Tibial nerve (tissue), 4 donors: Measurements from ENCODE around the gene SHISA4. TPM values are rescaled to one million over a fixed set of nuclear protein-coding genes. Genes with fewer than 3 reads are reported as not detected.
A peak's percentile ranks its signal among the peaks of the same experiment; 100 is the strongest.

Experiments
- DNase-seq, 2 donors: peaks; one replicate each; pipeline ENCODE4 v3.0.0-alpha.2; 2019; ENCODE audit warnings: low spot score in 2 of 2
- H3K27ac ChIP-seq, 4 donors: fragments of 200-600 bp; sonication (generic) in 3 of 4; one replicate each; pipeline ENCODE4 v1.5.1; 2017 to 2019; ENCODE audit warnings: mild to moderate bottlenecking in 1 of 4
- H3K27me3 ChIP-seq, 2 donors: fragments of 200-600 bp; sonication (generic) in 1 of 2; one replicate each; pipeline versions ENCODE4 v1.5.1 to v1.6.0; 2017 to 2019
- H3K36me3 ChIP-seq, 3 donors: fragments of 200-600 bp; sonication (generic); one replicate each; pipeline ENCODE4 v1.5.1; 2018 to 2019
- H3K4me1 ChIP-seq, 4 donors: fragments of 200-600 bp; sonication (generic) in 3 of 4; one replicate each; pipeline ENCODE4 v1.5.1; 2017 to 2019
- H3K4me3 ChIP-seq, 4 donors: fragments of 200-600 bp; sonication (generic) in 3 of 4; one replicate each; pipeline ENCODE4 v1.5.1; 2017 to 2019; ENCODE audit warnings: mild to moderate bottlenecking in 1 of 4, moderate library complexity in 1 of 4
- H3K9me3 ChIP-seq, 4 donors: fragments of 200-600 bp; sonication (generic) in 3 of 4; one replicate each; pipeline ENCODE4 v1.5.1; 2017 to 2019
- EP300 ChIP-seq, 2 donors: sonication (generic); formaldehyde crosslinking; IDR thresholded peaks; one replicate each; pipeline ENCODE4 v1.6.1; 2017; ENCODE audit warnings: antibody characterized with exemption in 2 of 2, mild to moderate bottlenecking in 1 of 2
- POLR2A ChIP-seq, 2 donors: fragments of 450-650 bp; IDR thresholded peaks; one replicate each; pipeline ENCODE4 v1.6.1; 2017; ENCODE audit warnings: antibody characterized with exemption in 2 of 2, mild to moderate bottlenecking in 2 of 2, moderate library complexity in 2 of 2
- WGBS, 2 donors: methylation state at CpG; one replicate each; pipeline ENCODE4 v1.1.5; 2018; 5-methylcytosine and 5-hydroxymethylcytosine counted together
- total RNA-seq, 4 donors: library from RNA; depleted of rRNA; stranded (reverse); fragments of >200 nt; gene quantifications; one replicate each; pipeline ENCODE4 v1.1.0, GENCODE V29; 2016
- TF ChIP-seq, protein P1 (sequence below), 5 experiments: fragments of 200-600 bp in 3 of 5; fragments of 450-650 bp in 2 of 5; sonication (generic) in 3 of 5; IDR thresholded peaks; one replicate each; pipeline ENCODE4 v1.5.1; 2016 to 2019; ENCODE audit warnings: antibody characterized with exemption in 5 of 5, mild to moderate bottlenecking in 3 of 5, moderate library complexity in 2 of 5

The SHISA4 gene
- total RNA-seq, 4 donors from 2014 or later: 42.6 to 76.6 (median 66.4) TPM

DNA sequence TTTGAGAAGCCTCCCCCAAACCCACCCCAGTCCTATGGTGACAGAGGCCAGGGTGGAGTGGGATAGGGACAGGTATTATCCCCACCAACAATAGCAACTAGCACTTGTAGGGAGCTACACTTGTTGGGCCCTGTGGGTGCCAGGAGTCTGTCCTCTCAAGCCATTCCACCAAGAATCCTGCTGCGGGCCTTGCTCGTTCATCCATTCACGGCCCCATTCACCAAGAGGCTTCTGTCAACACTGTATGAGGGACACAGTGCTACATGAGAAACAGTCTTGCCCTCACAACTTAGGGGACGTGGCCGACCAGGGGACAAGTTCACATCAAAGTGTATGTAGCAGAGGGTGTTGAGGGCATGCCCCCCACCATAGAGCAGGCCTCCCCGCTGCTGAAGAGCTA is 18.9 kb downstream of the SHISA4 start:
- no peak for DNase-seq
- H3K4me1 ChIP-seq: peaks cover 0 to 65% (median 30%) of the 10 kb centered on the region in 4 donors
- TF ChIP-seq EP300 (IDR thresholded peaks at IDR 0.05) (no peak), POLR2A (IDR thresholded peaks at IDR 0.05) (no peak)
- TF ChIP-seq, protein P1, sequence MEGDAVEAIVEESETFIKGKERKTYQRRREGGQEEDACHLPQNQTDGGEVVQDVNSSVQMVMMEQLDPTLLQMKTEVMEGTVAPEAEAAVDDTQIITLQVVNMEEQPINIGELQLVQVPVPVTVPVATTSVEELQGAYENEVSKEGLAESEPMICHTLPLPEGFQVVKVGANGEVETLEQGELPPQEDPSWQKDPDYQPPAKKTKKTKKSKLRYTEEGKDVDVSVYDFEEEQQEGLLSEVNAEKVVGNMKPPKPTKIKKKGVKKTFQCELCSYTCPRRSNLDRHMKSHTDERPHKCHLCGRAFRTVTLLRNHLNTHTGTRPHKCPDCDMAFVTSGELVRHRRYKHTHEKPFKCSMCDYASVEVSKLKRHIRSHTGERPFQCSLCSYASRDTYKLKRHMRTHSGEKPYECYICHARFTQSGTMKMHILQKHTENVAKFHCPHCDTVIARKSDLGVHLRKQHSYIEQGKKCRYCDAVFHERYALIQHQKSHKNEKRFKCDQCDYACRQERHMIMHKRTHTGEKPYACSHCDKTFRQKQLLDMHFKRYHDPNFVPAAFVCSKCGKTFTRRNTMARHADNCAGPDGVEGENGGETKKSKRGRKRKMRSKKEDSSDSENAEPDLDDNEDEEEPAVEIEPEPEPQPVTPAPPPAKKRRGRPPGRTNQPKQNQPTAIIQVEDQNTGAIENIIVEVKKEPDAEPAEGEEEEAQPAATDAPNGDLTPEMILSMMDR (IDR thresholded peaks at IDR 0.05): no peak
- no peak overlapping the region for H3K4me3 ChIP-seq
- WGBS, 2 donors: 85 to 90% methylated on average over 3 to 6 of the region's 6 CpGs
- H3K9me3 ChIP-seq: no peaks in the 10 kb centered on the region
- no peaks in the 10 kb centered on the region for H3K27me3 ChIP-seq
- H3K36me3 ChIP-seq: no peaks in the 10 kb centered on the region
- peak overlapping the region; percentile 20 to 88 (median 64) for H3K27ac ChIP-seq

DNA sequence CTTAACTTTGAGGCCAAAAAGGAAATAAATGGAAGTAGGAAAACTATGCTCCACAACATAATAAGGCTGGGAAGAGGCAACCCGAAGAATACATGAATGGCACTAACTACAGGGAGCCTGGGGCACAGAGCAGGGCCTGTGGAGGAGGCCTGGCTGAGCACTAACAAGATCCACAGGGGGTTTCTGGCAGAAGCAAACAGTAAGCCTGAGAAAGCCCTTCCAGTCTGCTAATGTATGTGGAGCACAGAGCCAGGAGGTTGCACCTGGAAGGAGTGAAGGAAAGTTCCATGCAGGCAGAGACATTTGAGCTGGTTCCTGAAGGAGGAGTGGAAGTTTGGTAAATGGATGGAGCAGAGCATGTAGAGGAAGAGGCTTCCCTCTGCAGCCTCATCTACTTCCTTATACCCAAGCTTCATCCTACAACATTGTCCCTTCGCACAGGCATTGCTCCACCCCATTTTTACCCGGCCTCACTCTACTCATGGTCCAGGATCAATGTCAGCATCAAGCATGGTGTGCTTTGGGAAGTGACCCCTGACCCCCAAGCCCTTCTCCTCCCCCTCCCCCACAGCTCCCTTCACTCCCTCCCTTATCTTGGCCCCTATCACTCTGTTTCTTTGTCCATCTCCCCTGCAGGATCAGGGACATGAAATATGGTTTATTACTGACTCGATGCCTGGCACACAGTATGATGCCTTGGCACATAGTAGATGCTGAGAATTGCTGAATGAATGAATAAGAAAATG is 23.3 kb downstream of the SHISA4 start:
- WGBS, 2 donors: 58 to 69% methylated on average over 4 of the region's 4 CpGs
- TF ChIP-seq EP300 (IDR thresholded peaks at IDR 0.05) (no peak), POLR2A (IDR thresholded peaks at IDR 0.05) (no peak)
- TF ChIP-seq, protein P1 (IDR thresholded peaks at IDR 0.05): no peak
- Histone ChIP-seq H3K4me1 (peaks cover 0 to 65% (median 7%) of the 10 kb centered on the region in 4 donors), H3K27ac (peak overlapping the region in 2 of 4 donors; percentile 90 to 91), H3K9me3 (no peaks in the 10 kb centered on the region), H3K36me3 (no peaks in the 10 kb centered on the region), H3K4me3 (no peak overlapping the region), H3K27me3 (no peaks in the 10 kb centered on the region)
- DNase-seq: no peak

DNA sequence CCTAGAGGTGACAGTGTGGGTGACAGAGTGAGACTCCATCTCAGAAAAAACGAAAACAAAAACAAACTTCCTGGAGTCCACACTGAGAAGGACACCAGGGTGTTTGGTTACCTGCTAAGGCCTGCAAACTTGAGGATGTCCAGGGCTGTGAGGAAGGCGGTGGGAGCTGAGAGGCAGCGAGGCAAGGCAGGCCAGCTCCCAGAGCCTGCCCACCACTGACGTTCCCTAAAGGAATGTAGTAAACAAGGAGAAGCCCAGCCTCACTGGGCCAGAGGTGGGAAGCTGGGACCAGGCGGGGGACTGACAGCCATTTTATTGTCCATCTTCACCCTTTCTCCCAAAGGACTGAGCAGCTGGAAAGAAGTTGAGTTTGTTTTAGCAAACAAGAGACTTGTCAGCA is 24.1 kb downstream of the SHISA4 start:
- no peak overlapping the region for H3K4me3 ChIP-seq
- DNase-seq: peak in 1 of 2 donors; percentile 32
- TF ChIP-seq, protein P1 (IDR thresholded peaks at IDR 0.05): no peak
- TF ChIP-seq EP300 (IDR thresholded peaks at IDR 0.05): peak in 1 of 2 donors; percentile 41
- no peaks in the 10 kb centered on the region for H3K27me3 ChIP-seq
- no peaks in the 10 kb centered on the region for H3K36me3 ChIP-seq
- peak overlapping the region in 2 of 4 donors; percentile 90 to 91 for H3K27ac ChIP-seq
- peaks cover 0 to 65% (median 15%) of the 10 kb centered on the region in 4 donors for H3K4me1 ChIP-seq
- H3K9me3 ChIP-seq: no peaks in the 10 kb centered on the region
- 53 to 64% methylated on average over 5 of the region's 5 CpGs for WGBS, 2 donors

DNA sequence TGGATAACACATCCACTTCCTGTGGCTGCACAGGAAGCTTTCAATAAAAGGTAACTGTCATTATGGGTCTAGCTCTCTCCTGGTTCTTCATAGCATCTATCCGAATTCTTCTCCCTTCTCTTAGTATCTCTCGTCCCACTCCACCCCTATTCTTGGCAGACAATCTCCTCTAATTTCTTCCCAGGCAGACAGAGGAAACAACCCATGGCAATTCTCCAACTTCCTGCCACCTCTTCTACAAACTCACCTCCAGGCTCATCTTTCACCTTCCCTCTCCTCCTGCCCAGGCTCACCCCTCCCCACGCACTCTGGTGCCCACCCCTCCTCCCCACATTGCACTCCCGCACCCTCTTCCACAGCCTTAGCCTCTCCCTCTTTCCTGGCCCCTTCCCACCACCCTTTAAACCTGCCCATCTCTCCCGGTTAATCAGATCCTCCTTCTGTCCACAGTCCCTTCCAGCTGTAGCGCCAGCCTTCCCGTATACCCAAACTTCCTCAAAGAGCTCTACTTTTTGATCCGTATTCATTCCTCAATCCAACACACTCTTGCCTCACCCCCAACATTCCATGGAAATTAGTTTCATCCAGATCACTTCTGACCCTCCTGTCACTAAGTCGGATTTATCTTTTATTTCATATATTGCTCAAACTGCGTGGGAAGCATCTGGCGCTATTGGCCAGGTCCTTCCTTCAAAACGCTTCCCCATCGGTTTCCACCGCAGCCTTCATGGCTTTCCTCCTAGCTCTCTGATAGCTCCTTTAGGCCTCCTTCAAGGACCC is 25.9 kb downstream of the SHISA4 start:
- no peak for DNase-seq
- Histone ChIP-seq H3K4me1 (peaks cover 7 to 82% (median 28%) of the 10 kb centered on the region in 4 donors), H3K4me3 (no peak overlapping the region), H3K36me3 (no peaks in the 10 kb centered on the region), H3K9me3 (no peaks in the 10 kb centered on the region), H3K27me3 (no peaks in the 10 kb centered on the region), H3K27ac (peak overlapping the region; percentile 30 to 91 (median 70))
- WGBS, 2 donors: 75 to 77% methylated on average over 13 to 14 of the region's 14 CpGs
- no peak for TF ChIP-seq EP300 (IDR thresholded peaks at IDR 0.05)
- TF ChIP-seq POLR2A (IDR thresholded peaks at IDR 0.05): no peak
- TF ChIP-seq, protein P1 (IDR thresholded peaks at IDR 0.05): no peak
